H9 (cell line): ENCODE data around the gene NBEA. TPM values are rescaled to one million over a fixed set of nuclear protein-coding genes. Genes with fewer than 3 reads are reported as not detected.

Experiments
- DNase-seq: peaks from one replicate; pipeline ENCODE4 v3.0.0-alpha.2; 2017
- H2AFZ ChIP-seq: one replicate; pipeline ENCODE4 v1.6.1; 2013; ENCODE audit warnings: mild to moderate bottlenecking, low read length, control low read depth, moderate library complexity
- H2AK5ac ChIP-seq: 2 replicates; pipeline ENCODE4 v1.6.1; 2013; ENCODE audit warnings: low read length, control low read depth, mixed read lengths; ENCODE audit not compliant: insufficient read length
- H2BK120ac ChIP-seq: one replicate; pipeline ENCODE4 v1.6.1; 2013; ENCODE audit warnings: low read depth, mild to moderate bottlenecking, low read length, control low read depth, inconsistent platforms; ENCODE audit not compliant: poor library complexity, severe bottlenecking
- H2BK12ac ChIP-seq: 2 replicates; pipeline ENCODE4 v1.6.1; 2013; ENCODE audit warnings: low read length, control low read depth, mixed read lengths, low read depth; ENCODE audit not compliant: insufficient read length
- H2BK15ac ChIP-seq: 2 replicates; pipeline ENCODE4 v1.6.1; 2013; ENCODE audit warnings: low read depth, low read length, control low read depth
- H2BK20ac ChIP-seq: one replicate; pipeline ENCODE4 v1.6.1; 2013; ENCODE audit warnings: low read depth, mild to moderate bottlenecking, low read length, control low read depth, inconsistent platforms; ENCODE audit not compliant: poor library complexity, severe bottlenecking
- H2BK5ac ChIP-seq: 2 replicates; pipeline ENCODE4 v1.6.1; 2013; ENCODE audit warnings: low read length, control low read depth, mixed read lengths; ENCODE audit not compliant: insufficient read length
- H3K14ac ChIP-seq: 2 replicates; pipeline ENCODE4 v1.6.1; 2013; ENCODE audit warnings: low read length, control low read depth; ENCODE audit not compliant: insufficient read depth
- H3K18ac ChIP-seq: 2 replicates; pipeline ENCODE4 v1.6.1; 2013; ENCODE audit warnings: low read depth, mild to moderate bottlenecking, mixed read lengths, low read length, control low read depth; ENCODE audit not compliant: insufficient read length
- H3K23ac ChIP-seq: 2 replicates; pipeline ENCODE4 v1.6.1; 2013; ENCODE audit warnings: low read length, control low read depth, mixed read lengths, low read depth; ENCODE audit not compliant: insufficient read length
- H3K23me2 ChIP-seq: 2 replicates; pipeline ENCODE4 v1.6.1; 2013; ENCODE audit warnings: low read depth, mild to moderate bottlenecking, mixed read lengths, low read length, control low read depth; ENCODE audit not compliant: insufficient read length, poor library complexity, severe bottlenecking
- H3K27ac ChIP-seq: 2 replicates; pipeline ENCODE4 v1.5.1; 2013; ENCODE audit warnings: low read length, control low read depth, mixed read lengths, low read depth; ENCODE audit not compliant: insufficient read length
- H3K27me3 ChIP-seq: 2 replicates; pipeline ENCODE4 v1.6.1; 2013; ENCODE audit warnings: low read length, control low read depth, inconsistent platforms; ENCODE audit not compliant: insufficient read depth
- H3K4ac ChIP-seq: 2 replicates; pipeline ENCODE4 v1.6.1; 2013; ENCODE audit warnings: low read depth, mild to moderate bottlenecking, control low read depth, inconsistent platforms, low read length, moderate library complexity
- H3K4me1 ChIP-seq: 2 replicates; pipeline ENCODE4 v1.6.1; 2013; ENCODE audit warnings: low read length, control low read depth, inconsistent platforms; ENCODE audit not compliant: insufficient read depth
- H3K4me2 ChIP-seq: 2 replicates; pipeline ENCODE4 v1.6.1; 2013; ENCODE audit warnings: low read length, control low read depth, mixed read lengths; ENCODE audit not compliant: insufficient read length, insufficient read depth
- H3K56ac ChIP-seq: 2 replicates; pipeline ENCODE4 v1.6.1; 2013; ENCODE audit warnings: low read depth, mild to moderate bottlenecking, mixed read lengths, low read length, control low read depth; ENCODE audit not compliant: insufficient read length
- H3K79me1 ChIP-seq: 2 replicates; pipeline ENCODE4 v1.6.1; 2013; ENCODE audit warnings: low read depth, mild to moderate bottlenecking, moderate library complexity, low read length, control low read depth, inconsistent platforms; ENCODE audit not compliant: insufficient read depth, poor library complexity, severe bottlenecking
- H3K79me2 ChIP-seq: 2 replicates; pipeline ENCODE4 v1.6.1; 2013; ENCODE audit warnings: low read length, control low read depth, inconsistent platforms; ENCODE audit not compliant: insufficient read depth
- H3K9ac ChIP-seq: 2 replicates; pipeline ENCODE4 v1.6.1; 2013; ENCODE audit warnings: low read length, control low read depth, mixed read lengths; ENCODE audit not compliant: insufficient read length; ENCODE audit errors: extremely low read depth
- H3K9me3 ChIP-seq: one replicate; pipeline ENCODE4 v1.6.1; 2013; ENCODE audit warnings: low read depth, low read length, inconsistent platforms; ENCODE audit not compliant: control insufficient read depth
- H3T11ph ChIP-seq: one replicate; pipeline ENCODE4 v1.6.1; 2013; ENCODE audit warnings: mild to moderate bottlenecking, low read length, control low read depth, inconsistent platforms
- H4K20me1 ChIP-seq: one replicate; pipeline ENCODE4 v1.6.1; 2013; ENCODE audit not compliant: control insufficient read depth, insufficient read length, insufficient read depth
- H4K5ac ChIP-seq: 2 replicates; pipeline ENCODE4 v1.6.1; 2013; ENCODE audit warnings: low read depth, mild to moderate bottlenecking, mixed read lengths, low read length, control low read depth; ENCODE audit not compliant: insufficient read length
- H4K8ac ChIP-seq: replicated peaks from 2 replicates; pipeline ENCODE4 v1.6.1; 2013; ENCODE audit warnings: low read length, control low read depth, mixed read lengths, low read depth; ENCODE audit not compliant: insufficient read length
- H4K91ac ChIP-seq: 2 replicates; pipeline ENCODE4 v1.6.1; 2013; ENCODE audit warnings: low read depth, mild to moderate bottlenecking, moderate library complexity, mixed read lengths, low read length, control low read depth; ENCODE audit not compliant: insufficient read length
- H3K27ac Mint-ChIP-seq, 3 experiments: 2 replicates in 2 of 3; 3 replicates in 1 of 3; pipeline ENCODE4 v1.8.0; 2020 to 2021; ENCODE audit warnings: mixed read lengths in 3 of 3, mild to moderate bottlenecking in 1 of 3, moderate library complexity in 1 of 3
- H3K27me3 Mint-ChIP-seq: 2 replicates; pipeline ENCODE4 v1.8.0; 2021; ENCODE audit warnings: low read depth, mild to moderate bottlenecking, moderate library complexity, mixed read lengths
- H3K36me3 Mint-ChIP-seq, 3 experiments: 2 replicates in 2 of 3; 3 replicates in 1 of 3; pipeline ENCODE4 v1.8.0; 2020 to 2021; ENCODE audit warnings: low read depth in 3 of 3, mixed read lengths in 3 of 3; ENCODE audit not compliant: insufficient read depth in 1 of 3
- H3K4me1 Mint-ChIP-seq, 2 experiments: 2 replicates each; pipeline ENCODE4 v1.8.0; 2020; ENCODE audit warnings: mixed read lengths in 2 of 2
- H3K4me3 Mint-ChIP-seq, 2 experiments: 2 replicates in 1 of 2; 3 replicates in 1 of 2; pipeline ENCODE4 v1.8.0; 2020 to 2021; ENCODE audit warnings: mild to moderate bottlenecking in 2 of 2, mixed read lengths in 2 of 2, moderate library complexity in 1 of 2
- H3K9me3 Mint-ChIP-seq, 2 experiments: 2 replicates in 1 of 2; 3 replicates in 1 of 2; pipeline ENCODE4 v1.8.0; 2020; ENCODE audit warnings: mild to moderate bottlenecking in 2 of 2, mixed read lengths in 2 of 2, moderate library complexity in 1 of 2
- WGBS: extraction: QIAGEN DNeasy Blood & Tissue Kit; methylation state at CpG from one replicate; pipeline ENCODE4 v1.1.7; 2013; ENCODE audit warnings: missing lambda C conversion rate, low lambda C conversion rate, mixed read lengths; ENCODE audit not compliant: insufficient read length; ENCODE audit errors: extremely low coverage; 5-methylcytosine and 5-hydroxymethylcytosine counted together
- total RNA-seq: library from RNA; stranded (reverse); gene quantifications from 2 replicates; pipeline ENCODE4 v1.2.1, GENCODE V29; 2021
- TF ChIP-seq, protein P1 (sequence below): fragments of 200-600 bp; sonication (generic); conservative IDR thresholded peaks from 3 replicates; pipeline ENCODE4 v1.8.0; 2021; ENCODE audit warnings: antibody characterized with exemption, mild to moderate bottlenecking

NBEA gene
- total RNA-seq, 1 experiment from 2014 or later, result 17.3 TPM

GRCh38 chr13:35703061-35703460, 761.0 kb downstream of the NBEA start:
- no peak overlapping the region for H3T11ph ChIP-seq
- H3K4me1 Mint-ChIP-seq, result peaks cover 10 to 19% of the 10 kb centered on the region in 2 experiments
- no peak overlapping the region for H2BK20ac ChIP-seq
- H3K4me1 ChIP-seq, result no peaks in the 10 kb centered on the region
- H2BK5ac ChIP-seq, result no peak overlapping the region
- DNase-seq, result no peak
- H3K23me2 ChIP-seq, result no peaks in the 10 kb centered on the region
- H3K9me3 ChIP-seq, result no peaks in the 10 kb centered on the region
- no peak overlapping the region for H2BK12ac ChIP-seq
- H3K27ac ChIP-seq, result no peak overlapping the region
- no peak overlapping the region for H3K18ac ChIP-seq
- H3K79me2 ChIP-seq, result no peaks in the 10 kb centered on the region
- no peak overlapping the region for H3K14ac ChIP-seq
- H3K27ac Mint-ChIP-seq, result no peak overlapping the region
- no peak overlapping the region for H4K8ac ChIP-seq
- H3K56ac ChIP-seq, result no peak overlapping the region
- H3K36me3 Mint-ChIP-seq, result no peaks in the 10 kb centered on the region
- H4K91ac ChIP-seq, result no peak overlapping the region
- no peaks in the 10 kb centered on the region for H3K79me1 ChIP-seq
- no peak overlapping the region for H3K4me2 ChIP-seq
- no peaks in the 10 kb centered on the region for H3K27me3 ChIP-seq
- H3K9ac ChIP-seq, result no peak overlapping the region
- no peaks in the 10 kb centered on the region; a peak in 1 of 5 replicates for H3K9me3 Mint-ChIP-seq
- H4K20me1 ChIP-seq, result no peaks in the 10 kb centered on the region
- H3K23ac ChIP-seq, result no peak overlapping the region
- no peak overlapping the region for H2BK15ac ChIP-seq
- TF ChIP-seq, protein P1, sequence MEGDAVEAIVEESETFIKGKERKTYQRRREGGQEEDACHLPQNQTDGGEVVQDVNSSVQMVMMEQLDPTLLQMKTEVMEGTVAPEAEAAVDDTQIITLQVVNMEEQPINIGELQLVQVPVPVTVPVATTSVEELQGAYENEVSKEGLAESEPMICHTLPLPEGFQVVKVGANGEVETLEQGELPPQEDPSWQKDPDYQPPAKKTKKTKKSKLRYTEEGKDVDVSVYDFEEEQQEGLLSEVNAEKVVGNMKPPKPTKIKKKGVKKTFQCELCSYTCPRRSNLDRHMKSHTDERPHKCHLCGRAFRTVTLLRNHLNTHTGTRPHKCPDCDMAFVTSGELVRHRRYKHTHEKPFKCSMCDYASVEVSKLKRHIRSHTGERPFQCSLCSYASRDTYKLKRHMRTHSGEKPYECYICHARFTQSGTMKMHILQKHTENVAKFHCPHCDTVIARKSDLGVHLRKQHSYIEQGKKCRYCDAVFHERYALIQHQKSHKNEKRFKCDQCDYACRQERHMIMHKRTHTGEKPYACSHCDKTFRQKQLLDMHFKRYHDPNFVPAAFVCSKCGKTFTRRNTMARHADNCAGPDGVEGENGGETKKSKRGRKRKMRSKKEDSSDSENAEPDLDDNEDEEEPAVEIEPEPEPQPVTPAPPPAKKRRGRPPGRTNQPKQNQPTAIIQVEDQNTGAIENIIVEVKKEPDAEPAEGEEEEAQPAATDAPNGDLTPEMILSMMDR, result no peak
- no peak overlapping the region for H4K5ac ChIP-seq
- no peak overlapping the region for H2AK5ac ChIP-seq
- H3K4me3 Mint-ChIP-seq, result no peak overlapping the region
- no CpG with 5 or more reads among the region's 3 CpGs for WGBS
- H3K4ac ChIP-seq, result no peak overlapping the region
- H3K27me3 Mint-ChIP-seq, result no peaks in the 10 kb centered on the region; the same call in 1 of the 2 replicates
- H2BK120ac ChIP-seq, result no peak overlapping the region
- no peak overlapping the region for H2AFZ ChIP-seq
